HFFc6 (cell line): ENCODE measurements around the gene DIPK1A. TPM values are rescaled to one million over a fixed set of nuclear protein-coding genes. Genes with fewer than 3 reads are reported as not detected.

ENCODE experiments used
- DNase-seq: peaks from one replicate; pipeline ENCODE4 v3.0.0-alpha.2; 2018
- H3K27ac Mint-ChIP-seq: 2 replicates; pipeline ENCODE4 v1.8.0; 2020; ENCODE audit warnings: mild to moderate bottlenecking, mixed read lengths
- H3K27me3 Mint-ChIP-seq: 2 replicates; pipeline ENCODE4 v1.8.0; 2021; ENCODE audit warnings: mild to moderate bottlenecking, moderate library complexity, mixed read lengths; ENCODE audit not compliant: insufficient read depth
- H3K36me3 Mint-ChIP-seq: 2 replicates; pipeline ENCODE4 v1.8.0; 2021; ENCODE audit warnings: low read depth, mixed read lengths
- H3K4me1 Mint-ChIP-seq: 2 replicates; pipeline ENCODE4 v1.8.0; 2020; ENCODE audit warnings: low read depth, mixed read lengths
- H3K4me3 Mint-ChIP-seq: 2 replicates; pipeline ENCODE4 v1.8.0; 2020; ENCODE audit warnings: mild to moderate bottlenecking, moderate library complexity, mixed read lengths
- H3K9me3 Mint-ChIP-seq: 2 replicates; pipeline ENCODE4 v1.8.0; 2020; ENCODE audit warnings: mild to moderate bottlenecking, mixed read lengths
- total RNA-seq, 6 experiments: library from RNA; stranded (reverse); fragmentation: NEBNext Ultra II Directional; extraction: Animal tissue kit (Norgen Biotek cat#: 25700); gene quantifications; 2 replicates in 1 of 6; 3 replicates in 5 of 6; pipeline ENCODE4 v1.2.3, GENCODE V29; 2021
- TF ChIP-seq, protein P1 (sequence below): fragments of 200-600 bp; sonication (generic); IDR thresholded peaks from 2 replicates; pipeline ENCODE4 v1.5.0; 2021; ENCODE audit warnings: antibody characterized with exemption, mild to moderate bottlenecking

Gene DIPK1A
- total RNA-seq, 6 experiments from 2014 or later = 18.9 to 24.5 (median 21.9) TPM

DNA sequence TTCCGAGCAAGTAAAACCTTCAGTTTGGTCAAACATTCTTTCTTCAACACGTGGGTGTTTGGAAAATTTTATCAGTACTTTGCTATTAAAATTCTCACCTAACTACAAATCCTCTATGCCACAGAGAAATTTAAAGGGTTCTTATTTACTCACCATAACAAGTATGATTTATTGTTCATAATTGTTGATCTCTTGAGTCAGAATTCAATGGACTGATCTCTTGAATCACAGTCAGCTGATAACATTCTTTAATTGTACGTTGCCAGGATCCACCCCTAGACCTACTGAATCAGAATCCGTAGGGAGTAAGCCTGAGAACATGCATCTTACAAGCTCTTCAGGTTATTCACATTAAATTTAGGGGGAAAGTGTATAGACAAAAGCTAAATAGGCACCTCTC lies 51.2 kb downstream of the DIPK1A start:
- Mint-ChIP-seq H3K4me3 (no peak overlapping the region), H3K27ac (peak overlapping the region; percentile 93), H3K9me3 (no peaks in the 10 kb centered on the region), H3K4me1 (peaks cover 52% of the 10 kb centered on the region), H3K36me3 (peaks cover 5% of the 10 kb centered on the region; the same call in 1 of the 2 replicates), H3K27me3 (no peaks in the 10 kb centered on the region; the same call in 1 of the 2 replicates)
- no peak for DNase-seq
- TF ChIP-seq, protein P1, sequence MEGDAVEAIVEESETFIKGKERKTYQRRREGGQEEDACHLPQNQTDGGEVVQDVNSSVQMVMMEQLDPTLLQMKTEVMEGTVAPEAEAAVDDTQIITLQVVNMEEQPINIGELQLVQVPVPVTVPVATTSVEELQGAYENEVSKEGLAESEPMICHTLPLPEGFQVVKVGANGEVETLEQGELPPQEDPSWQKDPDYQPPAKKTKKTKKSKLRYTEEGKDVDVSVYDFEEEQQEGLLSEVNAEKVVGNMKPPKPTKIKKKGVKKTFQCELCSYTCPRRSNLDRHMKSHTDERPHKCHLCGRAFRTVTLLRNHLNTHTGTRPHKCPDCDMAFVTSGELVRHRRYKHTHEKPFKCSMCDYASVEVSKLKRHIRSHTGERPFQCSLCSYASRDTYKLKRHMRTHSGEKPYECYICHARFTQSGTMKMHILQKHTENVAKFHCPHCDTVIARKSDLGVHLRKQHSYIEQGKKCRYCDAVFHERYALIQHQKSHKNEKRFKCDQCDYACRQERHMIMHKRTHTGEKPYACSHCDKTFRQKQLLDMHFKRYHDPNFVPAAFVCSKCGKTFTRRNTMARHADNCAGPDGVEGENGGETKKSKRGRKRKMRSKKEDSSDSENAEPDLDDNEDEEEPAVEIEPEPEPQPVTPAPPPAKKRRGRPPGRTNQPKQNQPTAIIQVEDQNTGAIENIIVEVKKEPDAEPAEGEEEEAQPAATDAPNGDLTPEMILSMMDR = no peak

DNA sequence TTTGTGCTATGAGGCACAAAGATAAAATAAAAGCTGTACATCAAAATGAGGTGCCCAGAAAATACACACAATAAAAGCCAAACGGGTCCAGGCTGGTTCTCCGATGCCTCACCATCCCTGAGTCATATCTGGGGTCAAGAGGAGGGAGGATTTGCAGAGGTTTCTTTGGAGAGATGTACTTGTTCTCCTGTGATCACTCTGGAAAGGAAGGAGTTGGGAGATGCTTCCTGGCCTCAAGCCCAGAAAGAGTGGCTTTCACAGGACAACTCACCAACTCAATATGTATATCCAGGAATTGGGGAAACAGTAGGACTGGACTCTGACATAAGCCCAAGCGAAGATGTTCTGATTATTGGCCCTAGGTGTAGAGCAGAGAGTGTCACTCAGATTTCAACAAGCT lies 51.9 kb downstream of the DIPK1A start:
- TF ChIP-seq, protein P1 = no peak
- DNase-seq = peak; percentile 97
- Mint-ChIP-seq H3K36me3 (peaks cover 10% of the 10 kb centered on the region; the same call in 1 of the 2 replicates), H3K4me1 (peaks cover 52% of the 10 kb centered on the region), H3K4me3 (peak overlapping the region; percentile 69), H3K27me3 (no peaks in the 10 kb centered on the region; the same call in 1 of the 2 replicates), H3K9me3 (no peaks in the 10 kb centered on the region), H3K27ac (peak overlapping the region; percentile 93)

DNA sequence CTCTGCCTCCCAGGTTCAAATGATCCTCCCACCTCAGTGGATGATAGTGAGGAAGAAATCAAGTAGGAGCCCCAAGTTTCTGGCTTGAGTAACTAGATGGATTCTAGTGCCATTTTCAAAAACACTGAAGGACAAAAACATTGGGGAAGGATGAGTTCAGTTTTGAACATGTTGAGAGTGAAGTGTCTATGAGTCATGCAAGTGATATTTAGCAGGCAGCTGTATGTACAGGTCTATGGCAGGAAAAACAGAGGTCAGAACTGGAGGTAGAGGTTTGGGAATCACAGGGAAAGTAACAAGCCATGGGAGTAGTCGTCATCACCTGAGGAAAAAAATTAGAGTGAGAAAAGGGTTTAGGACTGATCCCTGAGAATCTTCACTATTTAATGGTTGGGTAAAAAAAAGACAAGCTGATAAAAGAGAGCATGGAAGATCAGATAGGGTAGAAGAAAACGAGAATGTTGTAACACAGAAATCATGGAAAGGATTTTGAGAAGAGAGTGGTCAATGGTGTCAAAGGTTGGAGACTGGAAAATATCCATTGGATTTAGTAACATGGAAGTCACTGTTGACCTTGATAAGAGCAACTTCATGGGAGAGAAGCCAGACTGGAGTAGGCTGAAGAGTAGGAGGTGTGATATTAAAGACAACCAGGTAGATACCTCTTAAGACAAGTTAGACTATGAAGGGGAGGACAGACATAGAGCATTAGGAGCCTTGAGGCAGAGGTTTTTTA lies 53.1 kb downstream of the DIPK1A start:
- peaks cover 41% of the 10 kb centered on the region for H3K4me1 Mint-ChIP-seq
- peak overlapping the region; percentile 10 for H3K4me3 Mint-ChIP-seq
- no peaks in the 10 kb centered on the region for H3K9me3 Mint-ChIP-seq
- no peak for DNase-seq
- peak overlapping the region; percentile 65 for H3K27ac Mint-ChIP-seq
- H3K36me3 Mint-ChIP-seq = peaks cover 10% of the 10 kb centered on the region; the same call in 1 of the 2 replicates
- no peaks in the 10 kb centered on the region; the same call in 1 of the 2 replicates for H3K27me3 Mint-ChIP-seq
- TF ChIP-seq, protein P1 = no peak

DNA sequence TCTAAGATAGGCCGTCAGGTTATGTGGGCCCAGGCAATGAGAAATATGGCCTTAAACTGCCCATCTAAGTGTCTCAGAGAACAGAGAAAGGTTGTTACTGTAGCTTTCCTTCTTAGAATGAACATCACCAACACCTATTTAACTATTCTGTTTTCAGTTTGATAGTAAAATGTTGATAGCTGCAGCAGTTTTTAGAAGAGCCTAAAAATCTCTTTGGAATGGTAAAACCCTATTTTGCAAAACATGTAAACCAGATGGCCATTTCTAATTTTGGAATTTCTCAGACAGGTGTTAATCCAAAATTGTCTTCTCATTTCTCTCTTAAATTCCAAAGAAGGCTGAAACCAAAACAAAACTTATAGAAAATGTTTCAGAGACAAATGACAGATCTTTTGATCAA lies 57.5 kb downstream of the DIPK1A start:
- H3K9me3 Mint-ChIP-seq = peaks cover 5% of the 10 kb centered on the region
- H3K36me3 Mint-ChIP-seq = peaks cover 20% of the 10 kb centered on the region
- no peaks in the 10 kb centered on the region; the same call in 1 of the 2 replicates for H3K27me3 Mint-ChIP-seq
- no peak overlapping the region for H3K4me3 Mint-ChIP-seq
- no peak for DNase-seq
- no peak overlapping the region for H3K27ac Mint-ChIP-seq
- TF ChIP-seq, protein P1 = no peak
- H3K4me1 Mint-ChIP-seq = peaks cover 17% of the 10 kb centered on the region

DNA sequence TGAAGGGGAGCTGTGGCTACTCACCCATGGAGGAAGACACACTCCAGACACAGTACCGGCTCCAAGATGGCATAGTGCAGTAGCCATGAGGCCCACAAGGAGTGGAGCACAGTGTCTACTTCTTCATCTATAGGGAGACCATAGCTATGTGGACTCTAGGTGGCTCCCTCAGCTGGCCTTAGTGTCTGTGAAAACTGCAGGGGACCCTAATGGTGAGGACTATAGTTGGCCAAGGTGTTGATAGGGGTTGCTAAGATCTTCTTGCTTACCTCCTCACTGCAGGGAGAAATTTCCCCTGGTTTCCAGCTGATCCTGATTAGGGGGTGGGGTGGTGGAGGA lies 58.9 kb downstream of the DIPK1A start:
- Mint-ChIP-seq H3K27ac (no peak overlapping the region), H3K36me3 (peaks cover 20% of the 10 kb centered on the region), H3K9me3 (peaks cover 5% of the 10 kb centered on the region), H3K4me3 (no peak overlapping the region), H3K4me1 (peaks cover 5% of the 10 kb centered on the region; the same call in 1 of the 2 replicates), H3K27me3 (no peaks in the 10 kb centered on the region; the same call in 1 of the 2 replicates)
- no peak for DNase-seq
- TF ChIP-seq, protein P1 = no peak
